ENCODE results near the gene GABRG3. TPM values are rescaled to one million over a fixed set of nuclear protein-coding genes. Genes with fewer than 3 reads are reported as not detected.

GABRG3 gene
- total RNA-seq, 4 donors from 2014 or later: 0.97 to 3.9 (median 3.6) TPM; not detected in 1

- 71% methylated on average over 1 of the region's 1 CpG for WGBS
- no peaks in the 10 kb centered on the region for H3K27me3 ChIP-seq
- H3K4me1 ChIP-seq: peaks cover 4% of the 10 kb centered on the region
- no peak for DNase-seq (ENCODE audit: low spot score in 2 of 2)
- H3K36me3 ChIP-seq: no peaks in the 10 kb centered on the region
- no peak overlapping the region for H3K4me3 ChIP-seq
- H3K9me3 ChIP-seq: no peaks in the 10 kb centered on the region
- no peak overlapping the region for H3K27ac ChIP-seq
- TF ChIP-seq POLR2AphosphoS5 (IDR thresholded peaks at IDR 0.05) (no peak), POLR2A (IDR thresholded peaks at IDR 0.05) (no peak), EP300 (IDR thresholded peaks at IDR 0.05) (no peak), CTCF (IDR thresholded peaks at IDR 0.05) (no peak)
Observed at GRCh38 chr15:27473845-27474244, 502.9 kb downstream of the GABRG3 start.

GRCh38 chr15:27475395-27475794 is 504.4 kb downstream of the GABRG3 start:
- Histone ChIP-seq H3K27ac (no peak overlapping the region), H3K9me3 (no peaks in the 10 kb centered on the region), H3K4me1 (peaks cover 15% of the 10 kb centered on the region), H3K27me3 (no peaks in the 10 kb centered on the region), H3K36me3 (no peaks in the 10 kb centered on the region), H3K4me3 (no peak overlapping the region)
- no peak for TF ChIP-seq POLR2AphosphoS5 (IDR thresholded peaks at IDR 0.05)
- TF ChIP-seq CTCF (IDR thresholded peaks at IDR 0.05): no peak
- no peak for TF ChIP-seq EP300 (IDR thresholded peaks at IDR 0.05)
- no peak for TF ChIP-seq POLR2A (IDR thresholded peaks at IDR 0.05)
- no peak for DNase-seq (ENCODE audit: low spot score in 2 of 2)
- WGBS: 93% methylated on average over 4 of the region's 4 CpGs

GRCh38 chr15:27479296-27480140 is 508.5 kb downstream of the GABRG3 start:
- H3K9me3 ChIP-seq: no peaks in the 10 kb centered on the region
- peak overlapping the region; percentile 38 for H3K27ac ChIP-seq
- TF ChIP-seq POLR2AphosphoS5 (IDR thresholded peaks at IDR 0.05) (no peak), CTCF (IDR thresholded peaks at IDR 0.05) (no peak), POLR2A (IDR thresholded peaks at IDR 0.05) (no peak), EP300 (IDR thresholded peaks at IDR 0.05) (no peak)
- peaks cover 19% of the 10 kb centered on the region for H3K4me1 ChIP-seq
- no peak overlapping the region for H3K4me3 ChIP-seq
- 53% methylated on average over 4 of the region's 4 CpGs for WGBS
- H3K27me3 ChIP-seq: no peaks in the 10 kb centered on the region
- no peaks in the 10 kb centered on the region for H3K36me3 ChIP-seq
- no peak for DNase-seq (ENCODE audit: low spot score in 2 of 2)

- peak in 1 of 2 donors; percentile 40 for DNase-seq (ENCODE audit: low spot score in 2 of 2)
- no peaks in the 10 kb centered on the region for H3K36me3 ChIP-seq
- no peak overlapping the region for H3K4me3 ChIP-seq
- H3K27me3 ChIP-seq: no peaks in the 10 kb centered on the region
- H3K27ac ChIP-seq: peak overlapping the region; percentile 38
- peaks cover 19% of the 10 kb centered on the region for H3K4me1 ChIP-seq
- no peaks in the 10 kb centered on the region for H3K9me3 ChIP-seq
- WGBS: 90% methylated on average over 5 of the region's 5 CpGs
- TF ChIP-seq CTCF (IDR thresholded peaks at IDR 0.05): no peak
Observed at GRCh38 chr15:27480141-27480530, 509.2 kb downstream of the GABRG3 start.

- H3K4me3 ChIP-seq: no peak overlapping the region
- 65% methylated on average over 3 of the region's 3 CpGs for WGBS
- H3K27me3 ChIP-seq: no peaks in the 10 kb centered on the region
- no peaks in the 10 kb centered on the region for H3K9me3 ChIP-seq
- no peak overlapping the region for H3K27ac ChIP-seq
- no peaks in the 10 kb centered on the region for H3K36me3 ChIP-seq
- H3K4me1 ChIP-seq: peaks cover 19% of the 10 kb centered on the region
- TF ChIP-seq CTCF (IDR thresholded peaks at IDR 0.05) (no peak), POLR2AphosphoS5 (IDR thresholded peaks at IDR 0.05) (no peak), EP300 (IDR thresholded peaks at IDR 0.05) (no peak), POLR2A (IDR thresholded peaks at IDR 0.05) (no peak)
- DNase-seq (ENCODE audit: low spot score in 2 of 2): no peak
Observed at GRCh38 chr15:27480642-27481041, 509.7 kb downstream of the GABRG3 start.
